ENCODE results near the gene MTX2. TPM values are rescaled to one million over a fixed set of nuclear protein-coding genes. Genes with fewer than 3 reads are reported as not detected.

MTX2 gene
- total RNA-seq, 1 donor from 2014 or later: 25.2 TPM

- Histone ChIP-seq H3K27ac (ENCODE audit: low read depth, low read length) (no peak overlapping the region), H2AFZ (ENCODE audit: low read depth, low read length) (no peak overlapping the region), H3K9me3 (ENCODE audit: insufficient read depth, low read depth, low read length) (no peaks in the 10 kb centered on the region), H3K27me3 (ENCODE audit: insufficient read depth, low read length) (no peaks in the 10 kb centered on the region), H3K4me2 (ENCODE audit: low read length) (no peak overlapping the region), H3K9ac (ENCODE audit: low read length) (no peak overlapping the region), H4K20me1 (ENCODE audit: insufficient read depth, low read length) (no peaks in the 10 kb centered on the region), H3K79me2 (ENCODE audit: insufficient read depth, low read length) (no peaks in the 10 kb centered on the region), H3K4me1 (ENCODE audit: insufficient read depth, low read length) (no peaks in the 10 kb centered on the region), H3K36me3 (ENCODE audit: insufficient read depth, low read length) (no peaks in the 10 kb centered on the region), H3K4me3 (ENCODE audit: insufficient read depth, low read depth, low read length) (no peak overlapping the region)
- Mint-ChIP-seq H3K4me3 (ENCODE audit: unreplicated experiment) (no peak overlapping the region), H3K4me1 (ENCODE audit: low read depth, unreplicated experiment) (no peaks in the 10 kb centered on the region), H3K27me3 (ENCODE audit: low read depth, unreplicated experiment) (no peaks in the 10 kb centered on the region), H3K27ac (ENCODE audit: unreplicated experiment) (no peak overlapping the region), H3K9me3 (ENCODE audit: unreplicated experiment) (no peaks in the 10 kb centered on the region), H3K36me3 (ENCODE audit: low read depth, unreplicated experiment) (no peaks in the 10 kb centered on the region)
- DNase-seq (ENCODE audit: low read depth): no peak
- TF ChIP-seq CTCF (IDR thresholded peaks at IDR 0.05; ENCODE audit: insufficient read depth, low read depth, low read length) (no peak), EZH2 (IDR thresholded peaks at IDR 0.05; ENCODE audit: insufficient read depth, low read length) (no peak)
- no peak for FAIRE-seq
These were observed 69.2 kb downstream of the MTX2 start for GRCh38 chr2:176338395-176338794.

GRCh38 chr2:176339208-176339607 lies 70.0 kb downstream of the MTX2 start:
- Histone ChIP-seq H3K4me2 (ENCODE audit: low read length) (no peak overlapping the region), H2AFZ (ENCODE audit: low read depth, low read length) (no peak overlapping the region), H4K20me1 (ENCODE audit: insufficient read depth, low read length) (no peaks in the 10 kb centered on the region), H3K79me2 (ENCODE audit: insufficient read depth, low read length) (no peaks in the 10 kb centered on the region), H3K36me3 (ENCODE audit: insufficient read depth, low read length) (no peaks in the 10 kb centered on the region), H3K27ac (ENCODE audit: low read depth, low read length) (no peak overlapping the region), H3K9me3 (ENCODE audit: insufficient read depth, low read depth, low read length) (no peaks in the 10 kb centered on the region), H3K9ac (ENCODE audit: low read length) (no peak overlapping the region), H3K27me3 (ENCODE audit: insufficient read depth, low read length) (no peaks in the 10 kb centered on the region), H3K4me3 (ENCODE audit: insufficient read depth, low read depth, low read length) (no peak overlapping the region), H3K4me1 (ENCODE audit: insufficient read depth, low read length) (no peaks in the 10 kb centered on the region)
- Mint-ChIP-seq H3K27me3 (ENCODE audit: low read depth, unreplicated experiment) (no peaks in the 10 kb centered on the region), H3K9me3 (ENCODE audit: unreplicated experiment) (no peaks in the 10 kb centered on the region), H3K4me1 (ENCODE audit: low read depth, unreplicated experiment) (no peaks in the 10 kb centered on the region), H3K36me3 (ENCODE audit: low read depth, unreplicated experiment) (no peaks in the 10 kb centered on the region), H3K27ac (ENCODE audit: unreplicated experiment) (no peak overlapping the region), H3K4me3 (ENCODE audit: unreplicated experiment) (no peak overlapping the region)
- FAIRE-seq (no peak), DNase-seq (ENCODE audit: low read depth) (no peak)
- no peak for TF ChIP-seq EZH2 (IDR thresholded peaks at IDR 0.05; ENCODE audit: insufficient read depth, low read length)
- no peak for TF ChIP-seq CTCF (IDR thresholded peaks at IDR 0.05; ENCODE audit: insufficient read depth, low read depth, low read length)

- H3K9ac ChIP-seq (ENCODE audit: low read length): no peak overlapping the region
- no peak overlapping the region for H3K4me3 ChIP-seq (ENCODE audit: insufficient read depth, low read depth, low read length)
- no peak for FAIRE-seq
- no peak overlapping the region for H3K4me2 ChIP-seq (ENCODE audit: low read length)
- no peaks in the 10 kb centered on the region for H3K27me3 ChIP-seq (ENCODE audit: insufficient read depth, low read length)
- no peak for DNase-seq (ENCODE audit: low read depth)
- H3K36me3 ChIP-seq (ENCODE audit: insufficient read depth, low read length): no peaks in the 10 kb centered on the region
- no peaks in the 10 kb centered on the region for H4K20me1 ChIP-seq (ENCODE audit: insufficient read depth, low read length)
- Mint-ChIP-seq H3K27me3 (ENCODE audit: low read depth, unreplicated experiment) (no peaks in the 10 kb centered on the region), H3K27ac (ENCODE audit: unreplicated experiment) (no peak overlapping the region), H3K9me3 (ENCODE audit: unreplicated experiment) (peaks cover 3% of the 10 kb centered on the region), H3K36me3 (ENCODE audit: low read depth, unreplicated experiment) (peaks cover 2% of the 10 kb centered on the region), H3K4me1 (ENCODE audit: low read depth, unreplicated experiment) (no peaks in the 10 kb centered on the region), H3K4me3 (ENCODE audit: unreplicated experiment) (no peak overlapping the region)
- no peak overlapping the region for H2AFZ ChIP-seq (ENCODE audit: low read depth, low read length)
- TF ChIP-seq EZH2 (IDR thresholded peaks at IDR 0.05; ENCODE audit: insufficient read depth, low read length) (no peak), CTCF (IDR thresholded peaks at IDR 0.05; ENCODE audit: insufficient read depth, low read depth, low read length) (no peak)
- H3K4me1 ChIP-seq (ENCODE audit: insufficient read depth, low read length): no peaks in the 10 kb centered on the region
- H3K27ac ChIP-seq (ENCODE audit: low read depth, low read length): no peak overlapping the region
- H3K9me3 ChIP-seq (ENCODE audit: insufficient read depth, low read depth, low read length): no peaks in the 10 kb centered on the region
- no peaks in the 10 kb centered on the region for H3K79me2 ChIP-seq (ENCODE audit: insufficient read depth, low read length)
These were observed 87.0 kb downstream of the MTX2 start for GRCh38 chr2:176356251-176356650.
